ENCODE results near the gene MBNL1.

Gene MBNL1

GRCh38 chr3:152268555-152269055 lies at the start of gene MBNL1:
Gene MBNL1, plus strand, starts transcription at chr3:152268929. Its CDS starts 31,265 bp downstream, at chr3:152300194.
- DNase-seq (ENCODE audit: low spot score): peak; percentile 90

GRCh38 chr3:152219216-152219615 lies 49.5 kb upstream of the MBNL1 start:
- DNase-seq (ENCODE audit: low spot score): no peak

DNA sequence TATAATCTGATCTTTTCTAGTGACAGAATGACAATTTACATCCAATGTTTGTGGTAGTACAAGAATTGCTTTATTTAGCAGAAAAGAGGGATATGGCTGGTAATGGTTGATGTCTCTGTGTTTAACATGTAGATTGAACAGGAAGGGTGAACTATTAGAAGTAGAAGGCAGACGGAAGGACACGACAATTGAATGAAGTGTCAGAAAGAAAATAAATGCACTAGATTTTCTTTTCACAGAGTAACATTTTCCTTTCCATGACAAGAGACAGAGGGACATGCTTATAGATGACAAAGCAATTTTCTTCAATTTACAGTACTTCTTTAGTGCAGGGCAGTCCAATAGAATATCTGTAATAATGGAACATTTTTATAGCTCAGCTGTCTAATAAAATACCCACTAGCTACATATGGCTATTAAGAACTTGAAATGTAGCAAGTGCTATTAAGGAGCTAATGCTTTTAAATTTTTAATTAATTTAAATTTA lies 48.9 kb upstream of the MBNL1 start:
- DNase-seq (ENCODE audit: low spot score): no peak

DNA sequence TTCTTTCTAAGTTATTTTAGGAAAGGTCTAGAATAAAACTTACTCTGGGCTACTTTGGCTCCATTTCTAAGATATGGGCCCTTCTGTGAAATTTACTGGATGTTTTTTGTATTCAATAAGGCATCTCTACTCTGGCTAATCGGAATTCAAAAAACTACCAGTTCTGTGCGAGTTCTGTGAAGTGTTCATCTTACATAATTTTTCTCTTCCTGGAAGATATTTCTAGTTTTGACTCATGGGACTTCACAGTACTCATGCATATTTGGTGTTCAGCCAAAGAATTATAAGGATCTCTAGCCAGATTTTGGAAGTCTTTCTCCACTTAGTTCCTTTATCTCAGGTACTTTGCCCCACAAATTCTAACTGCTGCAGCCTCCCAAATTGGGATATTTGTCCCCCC lies 46.4 kb upstream of the MBNL1 start:
- no peak for DNase-seq (ENCODE audit: low spot score)

DNA sequence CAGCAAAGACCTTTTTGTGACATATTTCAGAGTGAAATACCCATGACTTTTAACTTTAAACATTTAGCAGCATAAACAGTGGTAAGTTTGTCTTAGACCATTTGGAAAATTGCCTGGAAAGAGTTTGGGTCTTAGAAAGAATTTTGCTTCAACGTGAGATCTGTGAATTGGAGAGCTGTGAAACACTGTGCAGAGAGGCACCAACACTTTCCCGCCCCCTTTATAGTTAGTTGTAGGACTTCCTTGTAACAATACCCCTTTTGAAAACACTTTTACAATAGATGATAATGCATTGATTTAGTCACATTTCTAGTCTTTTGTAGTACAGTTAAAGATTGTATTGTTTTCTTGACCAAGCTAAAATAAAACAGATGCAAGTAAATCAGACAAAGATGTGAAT lies 43.5 kb upstream of the MBNL1 start:
- no peak for DNase-seq (ENCODE audit: low spot score)

GRCh38 chr3:152226176-152226575 lies 42.6 kb upstream of the MBNL1 start:
- DNase-seq (ENCODE audit: low spot score): no peak

DNA sequence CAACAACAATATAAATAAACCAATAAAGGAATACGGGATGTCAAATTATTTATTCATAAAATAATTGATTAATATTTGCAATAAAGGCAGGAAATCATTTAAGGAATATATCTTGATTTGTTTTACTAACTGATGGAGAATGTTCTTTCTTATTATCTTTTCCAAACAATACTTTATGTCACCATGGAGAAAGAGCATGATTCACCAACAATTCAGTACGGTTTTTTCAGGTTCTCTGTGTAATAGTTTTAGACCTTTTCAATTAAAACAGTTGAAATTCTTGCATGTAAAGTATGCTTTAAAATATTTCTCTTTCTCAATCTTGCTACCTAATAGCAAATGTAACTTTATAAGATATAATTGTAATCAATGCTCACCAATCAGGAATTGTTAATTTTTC lies 41.7 kb upstream of the MBNL1 start:
- no peak for DNase-seq (ENCODE audit: low spot score)

GRCh38 chr3:152229692-152230091 lies 39.0 kb upstream of the MBNL1 start:
- DNase-seq (ENCODE audit: low spot score): no peak

DNA sequence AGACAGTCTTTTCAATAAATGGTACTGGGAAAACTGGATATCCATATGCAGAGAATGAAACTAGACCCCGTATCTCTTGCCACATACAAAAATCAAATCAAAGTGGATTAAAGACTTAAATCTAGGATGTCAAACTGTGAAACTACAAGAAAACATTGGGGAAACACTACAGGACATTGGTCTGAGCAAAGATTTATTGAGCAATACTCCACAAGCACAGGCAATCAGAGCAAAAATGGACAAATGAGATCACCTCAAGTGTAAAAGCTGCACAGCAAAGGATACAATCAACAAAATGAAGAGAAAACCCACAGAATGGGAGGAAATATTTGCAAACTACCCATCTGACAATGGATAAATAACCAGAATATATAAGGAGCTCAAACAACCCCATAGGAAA lies 38.4 kb upstream of the MBNL1 start:
- DNase-seq (ENCODE audit: low spot score): no peak

DNA sequence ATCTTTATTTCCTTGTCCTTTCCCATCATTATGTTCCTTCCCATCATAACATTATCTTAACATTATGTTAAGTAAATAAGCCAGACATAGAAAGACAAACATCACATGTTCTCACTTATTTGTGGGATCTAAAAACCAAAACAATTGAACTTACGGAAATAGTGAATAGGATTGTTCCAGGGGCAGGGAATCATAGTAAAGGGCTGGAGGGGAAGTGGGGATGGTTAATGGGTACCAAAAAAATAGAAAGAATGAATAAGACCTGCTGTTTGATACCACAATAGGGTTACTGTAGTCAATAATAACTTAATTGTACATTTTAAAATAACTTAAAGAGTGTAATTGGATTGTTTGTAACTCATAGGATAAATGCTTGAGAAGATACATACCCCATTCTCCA lies 36.7 kb upstream of the MBNL1 start:
- no peak for DNase-seq (ENCODE audit: low spot score)

GRCh38 chr3:152232679-152233078 lies 36.0 kb upstream of the MBNL1 start:
- DNase-seq (ENCODE audit: low spot score): no peak

DNA sequence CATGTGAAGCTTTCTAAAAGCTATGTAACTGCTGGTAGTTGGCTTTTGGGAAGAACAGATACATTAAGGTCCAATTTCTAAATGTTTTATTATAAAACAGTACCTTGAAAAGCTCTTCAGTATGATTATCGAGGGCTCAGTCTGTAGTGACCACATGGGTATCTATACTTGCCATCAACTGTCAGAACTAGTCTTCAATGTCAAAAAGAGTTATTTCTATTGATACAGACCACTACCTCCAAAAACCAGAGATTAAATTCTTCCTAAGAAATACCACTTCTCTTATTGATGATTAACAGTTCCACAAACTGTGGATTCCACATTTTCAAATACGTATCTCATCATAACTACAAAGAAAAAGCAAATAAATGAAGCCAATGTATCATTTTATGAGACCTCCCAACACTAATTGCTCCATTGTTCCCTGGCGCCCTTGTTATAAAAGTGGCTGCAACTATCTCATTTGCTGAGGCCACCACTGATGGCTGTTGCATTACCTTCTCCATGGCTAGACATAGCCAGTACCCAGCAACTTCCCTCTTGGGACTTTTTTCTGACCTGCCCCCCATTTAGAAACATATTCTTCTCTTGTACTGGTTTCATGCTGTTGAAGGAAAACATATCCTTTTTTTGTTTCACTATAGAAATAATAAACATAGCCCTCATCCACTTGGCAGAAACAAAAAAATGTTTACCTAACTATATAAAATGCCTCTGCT lies 33.9 kb upstream of the MBNL1 start:
- no peak for DNase-seq (ENCODE audit: low spot score)

DNA sequence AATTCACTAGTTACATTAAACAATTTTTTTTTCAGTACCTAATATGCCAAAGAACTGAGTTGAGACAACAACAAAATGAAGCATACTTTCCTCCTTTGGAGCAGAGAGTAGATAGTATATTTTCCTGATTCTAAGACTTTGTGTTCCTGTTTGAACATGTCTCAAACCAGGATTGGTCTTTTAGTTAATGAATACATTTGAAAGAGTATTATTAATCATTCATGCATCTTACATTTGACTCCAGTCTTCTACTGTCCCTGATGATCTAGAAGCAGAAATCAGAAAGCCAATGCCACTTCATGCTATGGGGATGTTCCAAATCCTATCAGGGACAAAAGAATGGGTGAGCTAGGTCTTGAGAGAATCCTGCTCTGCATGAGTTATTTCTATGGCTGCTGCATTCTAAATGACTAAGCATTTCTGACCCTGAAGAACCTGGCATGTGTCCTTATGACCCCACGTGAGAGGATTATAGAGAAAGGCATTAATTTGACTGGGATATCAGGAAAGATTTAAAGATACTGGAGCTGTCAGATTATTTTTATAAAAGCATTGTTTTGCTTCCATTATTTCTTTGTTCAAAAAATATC lies 32.9 kb upstream of the MBNL1 start:
- DNase-seq (ENCODE audit: low spot score): no peak

GRCh38 chr3:152236716-152237115 lies 32.0 kb upstream of the MBNL1 start:
- no peak for DNase-seq (ENCODE audit: low spot score)

DNA sequence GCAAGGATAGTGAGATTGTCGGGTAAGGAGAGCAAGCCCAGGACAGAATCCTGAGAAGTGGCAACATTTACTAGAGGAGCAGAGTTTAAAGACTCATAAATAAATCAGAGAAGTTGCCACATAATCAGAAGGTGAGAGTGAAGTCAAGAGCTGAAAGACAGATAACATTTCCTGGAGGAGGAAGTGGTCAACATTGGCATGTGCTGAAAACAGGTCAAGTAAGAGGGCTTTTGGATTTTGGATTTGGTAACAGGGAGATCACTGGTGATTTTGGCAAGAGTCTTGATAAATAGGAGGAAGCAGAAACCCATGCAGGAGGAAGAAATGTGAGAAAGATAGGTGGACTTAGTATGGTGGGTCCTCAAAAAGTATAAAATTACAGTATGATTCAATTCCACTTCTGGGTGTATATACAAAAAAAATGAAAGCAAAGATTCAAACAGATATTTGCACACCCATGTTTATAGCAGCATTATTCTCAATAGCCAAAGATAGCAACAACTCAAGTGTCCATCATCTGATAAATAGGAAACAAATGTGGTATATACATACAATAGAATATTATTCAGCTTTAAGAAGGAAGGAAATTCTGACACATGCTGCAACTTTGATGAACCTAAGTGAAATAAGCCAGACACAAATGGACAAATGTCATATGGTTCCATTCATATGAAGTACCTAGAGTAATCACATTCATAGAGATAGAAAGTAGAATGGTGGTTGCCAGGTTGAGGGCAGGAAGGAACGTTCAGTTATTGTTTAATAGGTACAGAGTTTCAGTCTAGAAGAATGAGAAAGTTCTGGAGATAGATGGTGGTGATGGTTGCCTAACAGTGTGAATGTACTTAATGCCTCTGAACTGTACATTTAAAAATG lies 27.3 kb upstream of the MBNL1 start:
- no peak for DNase-seq (ENCODE audit: low spot score)

- no peak for DNase-seq (ENCODE audit: low spot score)
Observed at GRCh38 chr3:152243301-152243711, 25.4 kb upstream of the MBNL1 start.

DNA sequence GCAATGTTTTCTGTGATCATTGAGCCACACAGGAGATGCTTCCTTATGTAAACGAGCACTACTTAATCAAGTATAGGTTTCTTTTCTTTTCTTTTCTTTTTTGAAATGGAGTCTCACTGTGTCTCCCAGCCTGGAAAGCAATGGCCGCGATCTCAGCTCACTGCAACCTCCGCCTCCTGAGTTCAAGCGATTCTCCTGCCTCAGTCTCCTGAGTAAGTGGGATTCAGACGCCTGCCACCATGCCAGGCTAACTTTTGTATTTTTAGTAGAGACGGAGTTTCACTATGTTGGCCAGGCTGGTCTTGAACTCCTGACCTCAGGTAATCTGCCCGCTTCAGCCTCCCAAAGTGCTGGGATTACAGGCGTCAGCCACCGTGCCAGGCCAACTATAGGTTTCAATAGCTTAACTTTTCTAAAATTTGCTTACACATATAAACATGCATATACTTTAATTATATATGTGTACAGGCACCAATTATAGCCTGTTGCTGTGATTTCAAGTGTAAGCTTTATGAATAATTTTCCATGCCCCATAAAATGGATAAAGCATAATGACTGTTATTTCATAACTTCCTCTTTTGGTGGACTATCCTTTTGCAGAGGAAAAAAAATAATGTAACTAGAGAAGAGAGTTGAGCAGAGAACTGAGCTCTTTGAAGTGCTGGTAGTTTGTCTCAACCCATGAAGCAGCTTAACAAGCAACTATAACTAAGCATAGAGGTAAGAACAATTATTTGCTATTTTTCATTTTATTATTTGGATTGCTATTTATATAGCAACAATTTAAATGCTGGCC lies 24.8 kb upstream of the MBNL1 start:
- no peak for DNase-seq (ENCODE audit: low spot score)

DNA sequence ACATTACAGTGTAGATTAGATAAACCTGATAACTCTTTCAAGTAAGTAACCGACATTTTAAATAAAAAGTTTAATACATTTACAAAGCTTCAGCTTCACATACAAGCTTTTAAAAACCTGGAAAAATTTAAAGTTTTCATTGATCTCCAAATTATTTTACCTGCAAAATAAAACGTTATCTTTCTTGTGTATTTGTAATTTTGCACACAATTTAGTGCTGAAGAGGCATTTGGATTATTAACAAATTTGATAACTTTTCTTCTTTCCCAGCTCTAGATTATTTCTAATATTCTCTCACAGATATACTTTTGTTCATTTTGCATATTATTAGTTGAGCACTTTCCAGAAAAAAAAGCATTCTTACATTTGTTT lies 24.2 kb upstream of the MBNL1 start:
- DNase-seq (ENCODE audit: low spot score): no peak

GRCh38 chr3:152245498-152246170 lies 23.1 kb upstream of the MBNL1 start:
- no peak for DNase-seq (ENCODE audit: low spot score)

DNA sequence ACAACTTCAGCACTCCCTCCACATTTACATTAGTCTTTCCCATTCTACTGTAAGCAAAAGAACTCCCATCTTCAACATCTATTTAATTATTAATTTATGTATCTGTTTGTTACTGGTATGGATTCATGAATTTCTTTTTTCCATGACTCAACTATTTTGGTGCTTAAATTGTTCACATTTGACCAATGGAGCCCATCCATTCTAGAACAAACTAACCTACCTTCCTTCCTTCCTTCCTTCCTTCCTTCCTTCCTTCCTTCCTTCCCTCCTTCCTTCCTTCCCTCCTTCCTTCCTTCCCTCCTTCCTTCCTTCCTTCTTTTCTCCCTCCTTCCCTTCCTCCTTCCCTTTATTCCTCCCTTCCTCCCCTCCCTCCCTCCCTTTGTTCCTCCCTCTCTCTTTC lies 16.8 kb upstream of the MBNL1 start:
- DNase-seq (ENCODE audit: low spot score): no peak

- no peak for DNase-seq (ENCODE audit: low spot score)
Observed at GRCh38 chr3:152252755-152253154, 16.0 kb upstream of the MBNL1 start.
